Astrocyte of the spinal cord (primary cell): ENCODE measurements around the gene PSKH1.
"Not testable (repeated sequence)": the region's sequence is repeated elsewhere in the genome, so short reads cannot be mapped to it uniquely, and the experiment has no call there.

Experiments
- DNase-seq: peaks from one replicate; pipeline ENCODE4 v3.0.0; 2011; ENCODE audit warnings: low read depth, low spot score
- H3K4me3 ChIP-seq: 2 replicates; pipeline ENCODE4 v1.5.1; 2011; ENCODE audit warnings: low read depth, mild to moderate bottlenecking, low read length, moderate library complexity
- in situ Hi-C: cut with HindIII; loops from 2 replicates; pipeline ENCODE4 v1.10.0; 2017; ENCODE audit warnings: low sequenced_read_pairs
- TF ChIP-seq, protein P1 (sequence below): IDR thresholded peaks from 2 replicates; pipeline ENCODE4 v1.5.1; 2012; ENCODE audit warnings: low read depth, mild to moderate bottlenecking, low read length, inconsistent platforms

PSKH1 gene

GRCh38 chr16:67936880-67937605, 44.0 kb downstream of the PSKH1 start:
- H3K4me3 ChIP-seq: peak overlapping the region; percentile 85
- DNase-seq: no peak
- TF ChIP-seq, protein P1, sequence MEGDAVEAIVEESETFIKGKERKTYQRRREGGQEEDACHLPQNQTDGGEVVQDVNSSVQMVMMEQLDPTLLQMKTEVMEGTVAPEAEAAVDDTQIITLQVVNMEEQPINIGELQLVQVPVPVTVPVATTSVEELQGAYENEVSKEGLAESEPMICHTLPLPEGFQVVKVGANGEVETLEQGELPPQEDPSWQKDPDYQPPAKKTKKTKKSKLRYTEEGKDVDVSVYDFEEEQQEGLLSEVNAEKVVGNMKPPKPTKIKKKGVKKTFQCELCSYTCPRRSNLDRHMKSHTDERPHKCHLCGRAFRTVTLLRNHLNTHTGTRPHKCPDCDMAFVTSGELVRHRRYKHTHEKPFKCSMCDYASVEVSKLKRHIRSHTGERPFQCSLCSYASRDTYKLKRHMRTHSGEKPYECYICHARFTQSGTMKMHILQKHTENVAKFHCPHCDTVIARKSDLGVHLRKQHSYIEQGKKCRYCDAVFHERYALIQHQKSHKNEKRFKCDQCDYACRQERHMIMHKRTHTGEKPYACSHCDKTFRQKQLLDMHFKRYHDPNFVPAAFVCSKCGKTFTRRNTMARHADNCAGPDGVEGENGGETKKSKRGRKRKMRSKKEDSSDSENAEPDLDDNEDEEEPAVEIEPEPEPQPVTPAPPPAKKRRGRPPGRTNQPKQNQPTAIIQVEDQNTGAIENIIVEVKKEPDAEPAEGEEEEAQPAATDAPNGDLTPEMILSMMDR: no peak
- in situ Hi-C loops: no loop called here

DNA sequence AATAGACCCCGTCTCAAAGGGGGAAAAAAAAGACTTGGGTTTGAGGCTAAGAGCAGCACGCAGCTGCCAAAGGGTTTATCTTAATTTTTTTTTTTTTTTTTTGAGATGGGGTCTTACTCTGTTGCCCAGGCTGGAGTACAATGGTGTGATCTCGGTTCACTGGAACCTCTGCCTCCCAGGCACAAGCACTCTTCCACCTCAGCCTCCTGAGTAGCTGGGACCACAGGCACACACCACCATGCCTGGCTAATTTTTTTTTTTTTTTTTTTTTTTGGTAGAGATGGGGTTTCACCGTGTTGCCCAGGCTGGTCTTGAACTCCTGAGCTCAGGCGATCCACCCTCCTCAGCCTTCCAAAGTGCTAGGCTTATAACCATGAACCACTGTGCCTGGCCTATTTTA, 44.7 kb downstream of the PSKH1 start:
- in situ Hi-C loops, H3K4me3 ChIP-seq, DNase-seq: not testable (repeated sequence)

- TF ChIP-seq, protein P1: no peak
- no peak overlapping the region for H3K4me3 ChIP-seq
- DNase-seq: no peak
- in situ Hi-C loops: no loop called here
Measured at GRCh38 chr16:67939507-67940445, 46.7 kb downstream of the PSKH1 start.

GRCh38 chr16:67940446-67941089, 47.5 kb downstream of the PSKH1 start:
- no peak overlapping the region for H3K4me3 ChIP-seq
- DNase-seq: no peak
- in situ Hi-C loops: no loop called here
- TF ChIP-seq, protein P1: no peak

GRCh38 chr16:67941469-67942199, 48.6 kb downstream of the PSKH1 start:
- in situ Hi-C loops: no loop called here
- DNase-seq: no peak
- TF ChIP-seq, protein P1: no peak
- no peak overlapping the region for H3K4me3 ChIP-seq

DNA sequence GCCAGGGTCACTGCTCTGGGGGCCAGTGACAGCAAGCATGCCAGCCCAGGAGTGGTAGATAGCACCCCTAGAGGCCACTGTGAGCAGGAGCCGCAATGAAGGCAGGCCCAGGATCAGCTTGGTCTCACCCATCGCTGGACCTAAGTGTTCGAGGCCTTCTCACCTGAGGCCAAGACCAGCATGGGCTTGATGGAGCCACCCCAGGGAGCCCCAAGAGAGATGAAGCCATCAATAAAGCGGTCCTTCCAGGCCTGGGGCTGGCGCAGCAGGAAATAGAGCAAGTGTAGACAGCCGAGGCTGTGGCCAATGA, 49.1 kb downstream of the PSKH1 start:
- in situ Hi-C loops: no loop called here
- peak; percentile 27 for DNase-seq

More for the DNA sequence above, 49.1 kb downstream of the PSKH1 start:
- TF ChIP-seq, protein P1: peak; percentile 81
- no peak overlapping the region for H3K4me3 ChIP-seq
